HFFc6 (cell line): ENCODE measurements around the gene MMRN1. TPM values are rescaled to one million over a fixed set of nuclear protein-coding genes. Genes with fewer than 3 reads are reported as not detected.

Source experiments
- DNase-seq: peaks from one replicate; pipeline ENCODE4 v3.0.0-alpha.2; 2018
- H3K27ac Mint-ChIP-seq: 2 replicates; pipeline ENCODE4 v1.8.0; 2020; ENCODE audit warnings: mild to moderate bottlenecking, mixed read lengths
- H3K27me3 Mint-ChIP-seq: 2 replicates; pipeline ENCODE4 v1.8.0; 2021; ENCODE audit warnings: mild to moderate bottlenecking, moderate library complexity, mixed read lengths; ENCODE audit not compliant: insufficient read depth
- H3K36me3 Mint-ChIP-seq: 2 replicates; pipeline ENCODE4 v1.8.0; 2021; ENCODE audit warnings: low read depth, mixed read lengths
- H3K4me1 Mint-ChIP-seq: 2 replicates; pipeline ENCODE4 v1.8.0; 2020; ENCODE audit warnings: low read depth, mixed read lengths
- H3K4me3 Mint-ChIP-seq: 2 replicates; pipeline ENCODE4 v1.8.0; 2020; ENCODE audit warnings: mild to moderate bottlenecking, moderate library complexity, mixed read lengths
- H3K9me3 Mint-ChIP-seq: 2 replicates; pipeline ENCODE4 v1.8.0; 2020; ENCODE audit warnings: mild to moderate bottlenecking, mixed read lengths
- CTCF ChIP-seq: fragments of 200-600 bp; sonication (generic); IDR thresholded peaks from 2 replicates; pipeline ENCODE4 v1.5.0; 2021; ENCODE audit warnings: antibody characterized with exemption, mild to moderate bottlenecking
- total RNA-seq, 6 experiments: library from RNA; stranded (reverse); fragmentation: NEBNext Ultra II Directional; extraction: Animal tissue kit (Norgen Biotek cat#: 25700); gene quantifications; 2 replicates in 1 of 6; 3 replicates in 5 of 6; pipeline ENCODE4 v1.2.3, GENCODE V29; 2021

MMRN1 gene
- total RNA-seq, 6 experiments from 2014 or later: not detected

GRCh38 chr4:89995814-89996213 lies 101.2 kb downstream of the MMRN1 start:
- Mint-ChIP-seq H3K4me3 (no peak overlapping the region), H3K4me1 (no peaks in the 10 kb centered on the region), H3K36me3 (no peaks in the 10 kb centered on the region), H3K9me3 (peaks cover 17% of the 10 kb centered on the region), H3K27me3 (no peaks in the 10 kb centered on the region; the same call in 1 of the 2 replicates), H3K27ac (no peak overlapping the region)
- no peak for TF ChIP-seq CTCF
- DNase-seq: no peak

GRCh38 chr4:89997171-89997704 lies 102.6 kb downstream of the MMRN1 start:
- no peak for DNase-seq

GRCh38 chr4:89998469-89999011 lies 103.9 kb downstream of the MMRN1 start:
- H3K27ac Mint-ChIP-seq: no peak overlapping the region
- no peaks in the 10 kb centered on the region for H3K36me3 Mint-ChIP-seq
- H3K9me3 Mint-ChIP-seq: peaks cover 18% of the 10 kb centered on the region; the same call in 1 of the 2 replicates
- TF ChIP-seq CTCF: no peak
- no peaks in the 10 kb centered on the region for H3K4me1 Mint-ChIP-seq
- no peaks in the 10 kb centered on the region for H3K27me3 Mint-ChIP-seq
- no peak for DNase-seq
- no peak overlapping the region for H3K4me3 Mint-ChIP-seq

More at GRCh38 chr4:89997171-89997704, 102.6 kb downstream of the MMRN1 start:
- no peak overlapping the region for H3K27ac Mint-ChIP-seq
- no peaks in the 10 kb centered on the region for H3K36me3 Mint-ChIP-seq
- no peak overlapping the region for H3K4me3 Mint-ChIP-seq
- no peaks in the 10 kb centered on the region for H3K4me1 Mint-ChIP-seq
- peaks cover 12% of the 10 kb centered on the region; the same call in 1 of the 2 replicates for H3K9me3 Mint-ChIP-seq
- TF ChIP-seq CTCF: no peak
- no peaks in the 10 kb centered on the region for H3K27me3 Mint-ChIP-seq

- no peak for DNase-seq
- no peak for TF ChIP-seq CTCF
- no peaks in the 10 kb centered on the region for H3K36me3 Mint-ChIP-seq
- H3K27me3 Mint-ChIP-seq: no peaks in the 10 kb centered on the region
- H3K9me3 Mint-ChIP-seq: peaks cover 18% of the 10 kb centered on the region; the same call in 1 of the 2 replicates
- H3K4me3 Mint-ChIP-seq: no peak overlapping the region
- H3K27ac Mint-ChIP-seq: no peak overlapping the region
- H3K4me1 Mint-ChIP-seq: no peaks in the 10 kb centered on the region
These were observed 106.4 kb downstream of the MMRN1 start for GRCh38 chr4:90001023-90001422.

GRCh38 chr4:90002441-90003062 lies 107.9 kb downstream of the MMRN1 start:
- no peak overlapping the region for H3K27ac Mint-ChIP-seq
- DNase-seq: no peak
- H3K4me3 Mint-ChIP-seq: no peak overlapping the region
- TF ChIP-seq CTCF: no peak
- no peaks in the 10 kb centered on the region for H3K36me3 Mint-ChIP-seq
- no peaks in the 10 kb centered on the region for H3K4me1 Mint-ChIP-seq
- no peaks in the 10 kb centered on the region; the same call in 1 of the 2 replicates for H3K27me3 Mint-ChIP-seq
- peaks cover 21% of the 10 kb centered on the region; the same call in 1 of the 2 replicates for H3K9me3 Mint-ChIP-seq

Other genes with a start within 250 kb of the MMRN1 start
- gene SNCA, start 57.7 kb upstream of the MMRN1 start, total RNA-seq: under 1 TPM in 4 of 6 experiments, not detected in 2; 0.30 to 0.43 (median 0.38) TPM
- gene CCSER1, start 232.5 kb downstream of the MMRN1 start, total RNA-seq: not detected